ENCODE measurements around the gene TFEB.
A peak's percentile ranks its signal among the peaks of the same experiment; 100 is the strongest.

- TF ChIP-seq CTCF (IDR thresholded peaks at IDR 0.05; ENCODE audit: insufficient read depth, low read length): peak; percentile 64
- no peak for TF ChIP-seq POLR2AphosphoS5 (IDR thresholded peaks at IDR 0.05; ENCODE audit: low read depth)
Observed at GRCh38 chr6:41705996-41706835, 29.2 kb downstream of the TFEB start.
